NOMO-1 (cell line): ENCODE results near the gene ZC2HC1B.

Source experiments
- DNase-seq, 2 experiments: peaks; one replicate each; lab custom pipeline; 2025; ENCODE audit not compliant: unreplicated experiment in 2 of 2; lab: John Stamatoyannopoulos, UW

The ZC2HC1B gene

DNA sequence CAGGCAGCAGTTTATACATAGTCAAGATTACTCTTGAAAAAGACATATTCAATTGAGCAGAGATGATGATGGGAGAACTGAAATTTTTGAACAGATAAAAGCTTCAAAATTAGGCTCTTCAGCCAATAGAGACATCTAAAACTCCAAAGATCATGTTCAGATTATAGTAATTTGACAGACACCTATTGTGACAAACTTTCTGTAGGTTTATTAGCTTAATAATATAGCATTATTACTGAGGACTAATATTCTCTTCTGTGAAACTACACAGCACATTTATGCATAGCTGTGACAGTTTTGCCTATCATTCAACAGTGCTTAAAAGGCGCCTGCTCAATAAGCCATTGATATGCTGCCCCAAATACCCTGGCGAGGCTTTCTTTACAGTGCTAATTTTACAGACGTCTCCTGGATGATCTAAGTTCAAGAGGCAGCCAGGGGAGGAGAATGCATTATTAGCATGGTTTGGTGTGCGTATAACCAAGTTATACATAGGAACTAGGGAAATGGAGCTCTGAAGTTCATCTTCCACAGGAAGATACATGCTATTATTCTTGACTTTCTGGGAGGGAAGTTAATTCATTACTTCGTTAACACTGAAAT lies 122.3 kb downstream of the ZC2HC1B start:
- DNase-seq = no peak
